Activated T-helper 17 cell treated with anti-CD3 and anti-CD28 coated beads, Interleukin-2, amount 50 U/mL, for 72 hours (primary cell): ENCODE measurements around the gene EML4. TPM values are rescaled to one million over a fixed set of nuclear protein-coding genes. Genes with fewer than 3 reads are reported as not detected.
A peak's percentile ranks its signal among the peaks of the same experiment; 100 is the strongest.

Source experiments
- ATAC-seq: fragments of 150-1000 bp; cut with Tn5 transposase; replicated peaks from 2 replicates; pipeline ENCODE4 v1.10.0; 2021; ENCODE audit warnings: mild to moderate bottlenecking, moderate library complexity
- H3K27ac Mint-ChIP-seq: one replicate; pipeline ENCODE4 v1.8.0; 2022; ENCODE audit warnings: mixed read lengths
- H3K27me3 Mint-ChIP-seq: one replicate; pipeline ENCODE4 v1.8.0; 2022; ENCODE audit warnings: mixed read lengths
- H3K36me3 Mint-ChIP-seq: one replicate; pipeline ENCODE4 v1.8.0; 2022; ENCODE audit warnings: low read depth, mild to moderate bottlenecking, mixed read lengths
- H3K4me1 Mint-ChIP-seq: one replicate; pipeline ENCODE4 v1.8.0; 2022; ENCODE audit warnings: mixed read lengths
- H3K4me3 Mint-ChIP-seq: one replicate; pipeline ENCODE4 v1.8.0; 2022; ENCODE audit warnings: mild to moderate bottlenecking, mixed read lengths
- H3K9me3 Mint-ChIP-seq: one replicate; pipeline ENCODE4 v1.8.0; 2022; ENCODE audit warnings: mixed read lengths
- total RNA-seq, 2 donors: library from RNA; stranded (reverse); gene quantifications; one replicate each; pipeline ENCODE4 v1.2.3, GENCODE V29; 2022

EML4 gene
- total RNA-seq, 2 donors from 2014 or later, result 69.9 to 93.7 TPM

GRCh38 chr2:42310007-42310515 is 140.9 kb downstream of the EML4 start:
- Mint-ChIP-seq H3K4me1 (peaks cover 21% of the 10 kb centered on the region), H3K4me3 (no peak overlapping the region), H3K9me3 (no peaks in the 10 kb centered on the region), H3K36me3 (peaks cover 68% of the 10 kb centered on the region), H3K27me3 (no peaks in the 10 kb centered on the region), H3K27ac (peak overlapping the region; percentile 66)
- ATAC-seq, result no peak

GRCh38 chr2:42312106-42312505 is 143.0 kb downstream of the EML4 start:
- peaks cover 17% of the 10 kb centered on the region for H3K4me1 Mint-ChIP-seq
- ATAC-seq, result no peak
- H3K36me3 Mint-ChIP-seq, result peaks cover 66% of the 10 kb centered on the region
- no peak overlapping the region for H3K4me3 Mint-ChIP-seq
- no peak overlapping the region for H3K27ac Mint-ChIP-seq
- H3K27me3 Mint-ChIP-seq, result no peaks in the 10 kb centered on the region
- no peaks in the 10 kb centered on the region for H3K9me3 Mint-ChIP-seq

- Mint-ChIP-seq H3K4me1 (peaks cover 11% of the 10 kb centered on the region), H3K27me3 (no peaks in the 10 kb centered on the region), H3K9me3 (no peaks in the 10 kb centered on the region), H3K4me3 (peak overlapping the region; percentile 0), H3K36me3 (peaks cover 70% of the 10 kb centered on the region), H3K27ac (peak overlapping the region; percentile 45)
- ATAC-seq, result peak; percentile 77
These were observed 145.8 kb downstream of the EML4 start for GRCh38 chr2:42314892-42315468.

- Mint-ChIP-seq H3K27me3 (no peaks in the 10 kb centered on the region), H3K27ac (peak overlapping the region; percentile 34), H3K9me3 (no peaks in the 10 kb centered on the region), H3K4me1 (peaks cover 11% of the 10 kb centered on the region), H3K4me3 (no peak overlapping the region), H3K36me3 (peaks cover 75% of the 10 kb centered on the region)
- no peak for ATAC-seq
These were observed 146.8 kb downstream of the EML4 start for GRCh38 chr2:42315844-42316470.

- H3K27ac Mint-ChIP-seq, result peak overlapping the region; percentile 85
- no peaks in the 10 kb centered on the region for H3K9me3 Mint-ChIP-seq
- ATAC-seq, result no peak
- no peaks in the 10 kb centered on the region for H3K27me3 Mint-ChIP-seq
- H3K4me1 Mint-ChIP-seq, result peaks cover 15% of the 10 kb centered on the region
- H3K36me3 Mint-ChIP-seq, result peaks cover 80% of the 10 kb centered on the region
- H3K4me3 Mint-ChIP-seq, result no peak overlapping the region
These were observed 147.8 kb downstream of the EML4 start for GRCh38 chr2:42316910-42317309.

GRCh38 chr2:42317486-42317885 is 148.3 kb downstream of the EML4 start:
- peak; percentile 43 for ATAC-seq
- Mint-ChIP-seq H3K4me1 (peaks cover 15% of the 10 kb centered on the region), H3K27me3 (no peaks in the 10 kb centered on the region), H3K4me3 (peak overlapping the region; percentile 12), H3K9me3 (no peaks in the 10 kb centered on the region), H3K27ac (peak overlapping the region; percentile 85), H3K36me3 (peaks cover 77% of the 10 kb centered on the region)

- peak overlapping the region; percentile 85 for H3K27ac Mint-ChIP-seq
- no peak for ATAC-seq
- peaks cover 15% of the 10 kb centered on the region for H3K4me1 Mint-ChIP-seq
- H3K27me3 Mint-ChIP-seq, result no peaks in the 10 kb centered on the region
- H3K9me3 Mint-ChIP-seq, result no peaks in the 10 kb centered on the region
- H3K36me3 Mint-ChIP-seq, result peaks cover 81% of the 10 kb centered on the region
- H3K4me3 Mint-ChIP-seq, result peak overlapping the region; percentile 12
These were observed 148.8 kb downstream of the EML4 start for GRCh38 chr2:42317945-42318344.

- Mint-ChIP-seq H3K9me3 (no peaks in the 10 kb centered on the region), H3K4me3 (no peak overlapping the region), H3K36me3 (peaks cover 93% of the 10 kb centered on the region), H3K4me1 (peaks cover 15% of the 10 kb centered on the region), H3K27me3 (no peaks in the 10 kb centered on the region), H3K27ac (no peak overlapping the region)
- no peak for ATAC-seq
These were observed 150.1 kb downstream of the EML4 start for GRCh38 chr2:42319265-42319664.

- no peaks in the 10 kb centered on the region for H3K27me3 Mint-ChIP-seq
- H3K4me1 Mint-ChIP-seq, result peaks cover 4% of the 10 kb centered on the region
- no peak for ATAC-seq
- H3K27ac Mint-ChIP-seq, result peak overlapping the region; percentile 55
- H3K36me3 Mint-ChIP-seq, result peaks cover 95% of the 10 kb centered on the region
- H3K9me3 Mint-ChIP-seq, result no peaks in the 10 kb centered on the region
- H3K4me3 Mint-ChIP-seq, result no peak overlapping the region
These were observed 152.4 kb downstream of the EML4 start for GRCh38 chr2:42321452-42322064.

GRCh38 chr2:42324244-42324643 is 155.1 kb downstream of the EML4 start:
- H3K36me3 Mint-ChIP-seq, result peaks cover 93% of the 10 kb centered on the region
- no peaks in the 10 kb centered on the region for H3K9me3 Mint-ChIP-seq
- peak overlapping the region; percentile 9 for H3K27ac Mint-ChIP-seq
- H3K27me3 Mint-ChIP-seq, result no peaks in the 10 kb centered on the region
- no peak for ATAC-seq
- no peak overlapping the region for H3K4me3 Mint-ChIP-seq
- peaks cover 4% of the 10 kb centered on the region for H3K4me1 Mint-ChIP-seq

GRCh38 chr2:42324949-42325348 is 155.8 kb downstream of the EML4 start:
- H3K4me3 Mint-ChIP-seq, result no peak overlapping the region
- no peak for ATAC-seq
- peaks cover 95% of the 10 kb centered on the region for H3K36me3 Mint-ChIP-seq
- no peaks in the 10 kb centered on the region for H3K9me3 Mint-ChIP-seq
- H3K27ac Mint-ChIP-seq, result no peak overlapping the region
- H3K27me3 Mint-ChIP-seq, result no peaks in the 10 kb centered on the region
- H3K4me1 Mint-ChIP-seq, result peaks cover 4% of the 10 kb centered on the region

GRCh38 chr2:42325609-42326008 is 156.5 kb downstream of the EML4 start:
- Mint-ChIP-seq H3K27me3 (no peaks in the 10 kb centered on the region), H3K9me3 (no peaks in the 10 kb centered on the region), H3K4me1 (peaks cover 4% of the 10 kb centered on the region), H3K36me3 (peaks cover 95% of the 10 kb centered on the region), H3K27ac (no peak overlapping the region), H3K4me3 (no peak overlapping the region)
- no peak for ATAC-seq

GRCh38 chr2:42327125-42327524 is 158.0 kb downstream of the EML4 start:
- Mint-ChIP-seq H3K27me3 (no peaks in the 10 kb centered on the region), H3K4me3 (no peak overlapping the region), H3K36me3 (peaks cover 97% of the 10 kb centered on the region), H3K9me3 (no peaks in the 10 kb centered on the region), H3K4me1 (no peaks in the 10 kb centered on the region), H3K27ac (peak overlapping the region; percentile 39)
- peak; percentile 54 for ATAC-seq

GRCh38 chr2:42328148-42328833 is 159.1 kb downstream of the EML4 start:
- H3K27me3 Mint-ChIP-seq, result no peaks in the 10 kb centered on the region
- H3K4me1 Mint-ChIP-seq, result no peaks in the 10 kb centered on the region
- peak overlapping the region; percentile 73 for H3K27ac Mint-ChIP-seq
- H3K9me3 Mint-ChIP-seq, result no peaks in the 10 kb centered on the region
- H3K36me3 Mint-ChIP-seq, result peaks cover 99% of the 10 kb centered on the region
- no peak overlapping the region for H3K4me3 Mint-ChIP-seq
- ATAC-seq, result no peak
